ENCODE measurements around the gene COPS8.

Gene COPS8

GRCh38 chr2:237118561-237119155, 33.0 kb downstream of the COPS8 start:
- no peaks in the 10 kb centered on the region for H3K4me1 ChIP-seq (ENCODE audit: control insufficient read depth in 1 of 2, insufficient read depth in 2 of 2, low read length in 2 of 2)

GRCh38 chr2:237120916-237121315, 35.2 kb downstream of the COPS8 start:
- H3K36me3 ChIP-seq (ENCODE audit: control insufficient read depth in 1 of 2, insufficient read depth in 2 of 2, low read length in 2 of 2), result no peaks in the 10 kb centered on the region
- no peak overlapping the region for H3K27ac ChIP-seq (ENCODE audit: low read depth, low read length)
- no peaks in the 10 kb centered on the region for H3K27me3 ChIP-seq (ENCODE audit: control insufficient read depth in 1 of 2, insufficient read depth in 2 of 2, low read length in 2 of 2)
- H3K4me3 ChIP-seq (ENCODE audit: low read depth in 1 of 2, low read length in 2 of 2), result no peak overlapping the region
- no peak overlapping the region for H3K9ac ChIP-seq (ENCODE audit: low read depth in 1 of 2, low read length in 2 of 2)
- H3K4me1 ChIP-seq (ENCODE audit: control insufficient read depth in 1 of 2, insufficient read depth in 2 of 2, low read length in 2 of 2), result peaks cover 0 to 1% of the 10 kb centered on the region in 2 donors
- H3K9me3 ChIP-seq (ENCODE audit: control insufficient read depth in 1 of 2, low read length in 2 of 2), result no peaks in the 10 kb centered on the region

More at GRCh38 chr2:237118561-237119155, 33.0 kb downstream of the COPS8 start:
- no peaks in the 10 kb centered on the region for H3K27me3 ChIP-seq (ENCODE audit: control insufficient read depth in 1 of 2, insufficient read depth in 2 of 2, low read length in 2 of 2)
- H3K27ac ChIP-seq (ENCODE audit: low read depth, low read length), result no peak overlapping the region
- H3K4me3 ChIP-seq (ENCODE audit: low read depth in 1 of 2, low read length in 2 of 2), result no peak overlapping the region
- H3K9ac ChIP-seq (ENCODE audit: low read depth in 1 of 2, low read length in 2 of 2), result no peak overlapping the region
- no peaks in the 10 kb centered on the region for H3K9me3 ChIP-seq (ENCODE audit: control insufficient read depth in 1 of 2, low read length in 2 of 2)
- H3K36me3 ChIP-seq (ENCODE audit: control insufficient read depth in 1 of 2, insufficient read depth in 2 of 2, low read length in 2 of 2), result no peaks in the 10 kb centered on the region

- H3K9me3 ChIP-seq (ENCODE audit: control insufficient read depth in 1 of 2, low read length in 2 of 2), result no peaks in the 10 kb centered on the region
- no peaks in the 10 kb centered on the region for H3K36me3 ChIP-seq (ENCODE audit: control insufficient read depth in 1 of 2, insufficient read depth in 2 of 2, low read length in 2 of 2)
- peaks cover 2 to 5% of the 10 kb centered on the region in 2 donors for H3K4me1 ChIP-seq (ENCODE audit: control insufficient read depth in 1 of 2, insufficient read depth in 2 of 2, low read length in 2 of 2)
- H3K9ac ChIP-seq (ENCODE audit: low read depth in 1 of 2, low read length in 2 of 2), result no peak overlapping the region
- no peak overlapping the region for H3K27ac ChIP-seq (ENCODE audit: low read depth, low read length)
- H3K27me3 ChIP-seq (ENCODE audit: control insufficient read depth in 1 of 2, insufficient read depth in 2 of 2, low read length in 2 of 2), result no peaks in the 10 kb centered on the region
- H3K4me3 ChIP-seq (ENCODE audit: low read depth in 1 of 2, low read length in 2 of 2), result no peak overlapping the region
Measured at GRCh38 chr2:237121321-237121720, 35.6 kb downstream of the COPS8 start.

GRCh38 chr2:237122214-237122666, 36.6 kb downstream of the COPS8 start:
- Histone ChIP-seq H3K9me3 (ENCODE audit: control insufficient read depth in 1 of 2, low read length in 2 of 2) (no peaks in the 10 kb centered on the region), H3K27ac (ENCODE audit: low read depth, low read length) (no peak overlapping the region)

GRCh38 chr2:237124820-237125219, 39.1 kb downstream of the COPS8 start:
- Histone ChIP-seq H3K4me3 (ENCODE audit: low read depth in 1 of 2, low read length in 2 of 2) (no peak overlapping the region), H3K9ac (ENCODE audit: low read depth in 1 of 2, low read length in 2 of 2) (no peak overlapping the region), H3K27ac (ENCODE audit: low read depth, low read length) (no peak overlapping the region), H3K4me1 (ENCODE audit: control insufficient read depth in 1 of 2, insufficient read depth in 2 of 2, low read length in 2 of 2) (peaks cover 5 to 24% of the 10 kb centered on the region in 2 donors), H3K9me3 (ENCODE audit: control insufficient read depth in 1 of 2, low read length in 2 of 2) (no peaks in the 10 kb centered on the region), H3K27me3 (ENCODE audit: control insufficient read depth in 1 of 2, insufficient read depth in 2 of 2, low read length in 2 of 2) (no peaks in the 10 kb centered on the region), H3K36me3 (ENCODE audit: control insufficient read depth in 1 of 2, insufficient read depth in 2 of 2, low read length in 2 of 2) (no peaks in the 10 kb centered on the region)

More at GRCh38 chr2:237122214-237122666, 36.6 kb downstream of the COPS8 start:
- Histone ChIP-seq H3K4me1 (ENCODE audit: control insufficient read depth in 1 of 2, insufficient read depth in 2 of 2, low read length in 2 of 2) (peaks cover 5 to 13% of the 10 kb centered on the region in 2 donors), H3K36me3 (ENCODE audit: control insufficient read depth in 1 of 2, insufficient read depth in 2 of 2, low read length in 2 of 2) (no peaks in the 10 kb centered on the region), H3K9ac (ENCODE audit: low read depth in 1 of 2, low read length in 2 of 2) (no peak overlapping the region), H3K27me3 (ENCODE audit: control insufficient read depth in 1 of 2, insufficient read depth in 2 of 2, low read length in 2 of 2) (no peaks in the 10 kb centered on the region), H3K4me3 (ENCODE audit: low read depth in 1 of 2, low read length in 2 of 2) (no peak overlapping the region)

GRCh38 chr2:237125967-237126366, 40.3 kb downstream of the COPS8 start:
- Histone ChIP-seq H3K9ac (ENCODE audit: low read depth in 1 of 2, low read length in 2 of 2) (no peak overlapping the region), H3K27me3 (ENCODE audit: control insufficient read depth in 1 of 2, insufficient read depth in 2 of 2, low read length in 2 of 2) (no peaks in the 10 kb centered on the region), H3K27ac (ENCODE audit: low read depth, low read length) (no peak overlapping the region), H3K9me3 (ENCODE audit: control insufficient read depth in 1 of 2, low read length in 2 of 2) (peaks cover 0 to 4% of the 10 kb centered on the region in 2 donors), H3K4me3 (ENCODE audit: low read depth in 1 of 2, low read length in 2 of 2) (no peak overlapping the region), H3K36me3 (ENCODE audit: control insufficient read depth in 1 of 2, insufficient read depth in 2 of 2, low read length in 2 of 2) (no peaks in the 10 kb centered on the region), H3K4me1 (ENCODE audit: control insufficient read depth in 1 of 2, insufficient read depth in 2 of 2, low read length in 2 of 2) (peaks cover 5 to 24% of the 10 kb centered on the region in 2 donors)

- Histone ChIP-seq H3K9me3 (ENCODE audit: control insufficient read depth in 1 of 2, low read length in 2 of 2) (peaks cover 0 to 4% of the 10 kb centered on the region in 2 donors), H3K9ac (ENCODE audit: low read depth in 1 of 2, low read length in 2 of 2) (no peak overlapping the region), H3K27me3 (ENCODE audit: control insufficient read depth in 1 of 2, insufficient read depth in 2 of 2, low read length in 2 of 2) (no peaks in the 10 kb centered on the region), H3K36me3 (ENCODE audit: control insufficient read depth in 1 of 2, insufficient read depth in 2 of 2, low read length in 2 of 2) (no peaks in the 10 kb centered on the region), H3K4me1 (ENCODE audit: control insufficient read depth in 1 of 2, insufficient read depth in 2 of 2, low read length in 2 of 2) (peaks cover 5 to 24% of the 10 kb centered on the region in 2 donors), H3K27ac (ENCODE audit: low read depth, low read length) (no peak overlapping the region), H3K4me3 (ENCODE audit: low read depth in 1 of 2, low read length in 2 of 2) (no peak overlapping the region)
Measured at GRCh38 chr2:237126519-237127174, 41.0 kb downstream of the COPS8 start.

GRCh38 chr2:237128026-237128703, 42.5 kb downstream of the COPS8 start:
- peaks cover 5 to 24% of the 10 kb centered on the region in 2 donors for H3K4me1 ChIP-seq (ENCODE audit: control insufficient read depth in 1 of 2, insufficient read depth in 2 of 2, low read length in 2 of 2)
- H3K9me3 ChIP-seq (ENCODE audit: control insufficient read depth in 1 of 2, low read length in 2 of 2), result peaks cover 0 to 4% of the 10 kb centered on the region in 2 donors
- peak overlapping the region in 1 of 2 donors; percentile 17 for H3K4me3 ChIP-seq (ENCODE audit: low read depth in 1 of 2, low read length in 2 of 2)
- H3K27ac ChIP-seq (ENCODE audit: low read depth, low read length), result peak overlapping the region; percentile 12
- H3K27me3 ChIP-seq (ENCODE audit: control insufficient read depth in 1 of 2, insufficient read depth in 2 of 2, low read length in 2 of 2), result no peaks in the 10 kb centered on the region
- H3K9ac ChIP-seq (ENCODE audit: low read depth in 1 of 2, low read length in 2 of 2), result no peak overlapping the region
- H3K36me3 ChIP-seq (ENCODE audit: control insufficient read depth in 1 of 2, insufficient read depth in 2 of 2, low read length in 2 of 2), result no peaks in the 10 kb centered on the region

GRCh38 chr2:237128845-237129592, 43.3 kb downstream of the COPS8 start:
- Histone ChIP-seq H3K4me3 (ENCODE audit: low read depth in 1 of 2, low read length in 2 of 2) (peak overlapping the region in 1 of 2 donors; percentile 17), H3K27me3 (ENCODE audit: control insufficient read depth in 1 of 2, insufficient read depth in 2 of 2, low read length in 2 of 2) (no peaks in the 10 kb centered on the region), H3K9me3 (ENCODE audit: control insufficient read depth in 1 of 2, low read length in 2 of 2) (peaks cover 0 to 4% of the 10 kb centered on the region in 2 donors), H3K4me1 (ENCODE audit: control insufficient read depth in 1 of 2, insufficient read depth in 2 of 2, low read length in 2 of 2) (peaks cover 5 to 24% of the 10 kb centered on the region in 2 donors), H3K9ac (ENCODE audit: low read depth in 1 of 2, low read length in 2 of 2) (no peak overlapping the region), H3K27ac (ENCODE audit: low read depth, low read length) (no peak overlapping the region), H3K36me3 (ENCODE audit: control insufficient read depth in 1 of 2, insufficient read depth in 2 of 2, low read length in 2 of 2) (no peaks in the 10 kb centered on the region)

Data from duodenal mucosa (tissue), 2 donors.